Stomach (tissue), 9 donors: Measurements from ENCODE around the gene ARHGEF25. TPM values are rescaled to one million over a fixed set of nuclear protein-coding genes. Genes with fewer than 3 reads are reported as not detected.
A peak's percentile ranks its signal among the peaks of the same experiment; 100 is the strongest.

ENCODE experiments used
- DNase-seq, 2 donors: peaks; one replicate each; pipeline versions ENCODE4 v3.0.0 to v3.0.0-alpha.2; 2013 to 2019
- H3K27ac ChIP-seq, 5 donors: fragments of 200-600 bp in 4 of 5; sonication (generic) in 4 of 5; one replicate each; pipeline ENCODE4 v1.5.1; 2013 to 2019; ENCODE audit warnings: mild to moderate bottlenecking in 1 of 5, moderate library complexity in 1 of 5
- H3K27me3 ChIP-seq, 3 donors: fragments of 200-600 bp; sonication (generic); one replicate each; pipeline ENCODE4 v1.5.1; 2017 to 2019; ENCODE audit warnings: mixed run types in 1 of 3
- H3K36me3 ChIP-seq, 4 donors: fragments of 200-600 bp; sonication (generic); 1 replicate in 3 of 4; 2 replicates in 1 of 4; pipeline ENCODE4 v1.5.1; 2016 to 2019
- H3K4me1 ChIP-seq, 4 donors: fragments of 200-600 bp; sonication (generic); one replicate each; pipeline ENCODE4 v1.5.1; 2016 to 2019
- H3K4me3 ChIP-seq, 4 donors: fragments of 200-600 bp; sonication (generic) in 3 of 4; one replicate each; pipeline ENCODE4 v1.5.1; 2016 to 2019; ENCODE audit warnings: mild to moderate bottlenecking in 1 of 4
- H3K9me3 ChIP-seq, 4 donors: fragments of 200-600 bp; sonication (generic); one replicate each; pipeline ENCODE4 v1.5.1; 2016 to 2019
- CTCF ChIP-seq, 7 experiments: fragments of 450-650 bp in 4 of 7; fragments of 200-600 bp in 3 of 7; sonication (generic) in 3 of 7; IDR thresholded peaks; one replicate each; pipeline ENCODE4 v1.5.1; 2016 to 2019; ENCODE audit warnings: antibody characterized with exemption in 7 of 7, control low read depth in 2 of 7, mild to moderate bottlenecking in 1 of 7
- EP300 ChIP-seq: sonication (generic); formaldehyde crosslinking; IDR thresholded peaks from one replicate; pipeline ENCODE4 v1.6.1; 2017; ENCODE audit warnings: antibody characterized with exemption
- POLR2A ChIP-seq, 4 donors: fragments of 450-650 bp; IDR thresholded peaks; one replicate each; pipeline ENCODE4 v1.6.1; 2016; ENCODE audit warnings: antibody characterized with exemption in 4 of 4, control low read depth in 2 of 4, mild to moderate bottlenecking in 1 of 4, moderate library complexity in 1 of 4
- POLR2AphosphoS5 ChIP-seq, 3 donors: sonication (generic); formaldehyde crosslinking; IDR thresholded peaks; one replicate each; pipeline ENCODE4 v1.6.1; 2016; ENCODE audit warnings: antibody characterized with exemption in 3 of 3
- WGBS, 5 donors: extraction: QIAGEN DNeasy Blood & Tissue Kit in 3 of 5; methylation state at CpG; one replicate each; pipeline versions ENCODE4 v1.1.5 to v1.1.7; 2013 to 2018; 5-methylcytosine and 5-hydroxymethylcytosine counted together
- intact Hi-C: fragments of 100-400 bp; cut with DNase I; formaldehyde crosslinking; loops from one replicate; pipeline ENCODE4 v1.15.1; 2023; ENCODE audit warnings: low total_unique reads
- polyA plus RNA-seq, 3 donors: library from polyadenylated mRNA; stranded (reverse); fragments of 200-250 nt; gene quantifications; one replicate each; pipeline ENCODE4 v1.2.3, GENCODE V29; 2013
- total RNA-seq, 5 donors: library from RNA; depleted of rRNA; stranded (reverse); fragments of >200 nt; gene quantifications; one replicate each; pipeline versions ENCODE4 v1.1.0 to v1.2.3, GENCODE V29; 2014 to 2016
- donor health status: healthy with polysubstance abuse.
- donor health status: Bipolar disorder and iron deficiency.
- donor health status: healthy.

ARHGEF25 gene
- total and polyA plus RNA-seq, 8 donors, result 18.7 to 220 (median 30.4) TPM

- TF ChIP-seq EP300, result no peak
- TF ChIP-seq CTCF (IDR thresholded peaks at IDR 0.05), result no peak
- TF ChIP-seq POLR2AphosphoS5 (IDR thresholded peaks at IDR 0.05), result no peak
- no peak for TF ChIP-seq POLR2A (IDR thresholded peaks at IDR 0.05)
- Histone ChIP-seq H3K9me3 (no peaks in the 10 kb centered on the region), H3K4me3 (peak overlapping the region in 3 of 4 donors; percentile 54 to 71 (median 65)), H3K36me3 (peaks cover 0 to 44% (median 29%) of the 10 kb centered on the region in 4 donors), H3K4me1 (peaks cover 34 to 81% (median 54%) of the 10 kb centered on the region in 4 donors), H3K27me3 (peaks cover 0 to 60% (median 28%) of the 10 kb centered on the region in 3 donors), H3K27ac (peak overlapping the region in 4 of 5 donors; percentile 81 to 91 (median 84))
- DNase-seq, result peak in 1 of 2 donors; percentile 67
- intact Hi-C loops, result no loop called here
- WGBS, 5 donors, result 60 to 75% (median 67%) methylated on average over 19 of the region's 19 CpGs
Measured at GRCh38 chr12:57609101-57609780, 2.0 kb upstream of the ARHGEF25 start.

GRCh38 chr12:57609781-57610553 lies 1.3 kb upstream of the ARHGEF25 start:
- peak overlapping the region; percentile 54 to 71 (median 64) for H3K4me3 ChIP-seq

GRCh38 chr12:57610554-57611107 lies 604 bp upstream of the ARHGEF25 start:
- peak in 1 of 2 donors; percentile 77 for DNase-seq
- Histone ChIP-seq H3K4me1 (peaks cover 22 to 71% (median 45%) of the 10 kb centered on the region in 4 donors), H3K9me3 (no peaks in the 10 kb centered on the region), H3K27me3 (peaks cover 0 to 59% (median 28%) of the 10 kb centered on the region in 3 donors), H3K4me3 (peak overlapping the region; percentile 54 to 71 (median 64)), H3K36me3 (peaks cover 0 to 57% (median 39%) of the 10 kb centered on the region in 4 donors), H3K27ac (peak overlapping the region; percentile 48 to 91 (median 82))
- intact Hi-C loops, result no loop called here
- TF ChIP-seq CTCF (IDR thresholded peaks at IDR 0.05) (no peak), EP300 (no peak), POLR2AphosphoS5 (IDR thresholded peaks at IDR 0.05) (no peak), POLR2A (IDR thresholded peaks at IDR 0.05) (no peak)
- 3 to 6% (median 4%) methylated on average over 29 of the region's 29 CpGs for WGBS, 5 donors

More at GRCh38 chr12:57609781-57610553, 1.3 kb upstream of the ARHGEF25 start:
- intact Hi-C loops, result no loop called here
- peak in 1 of 2 donors; percentile 75 for DNase-seq
- H3K4me1 ChIP-seq, result peaks cover 28 to 78% (median 50%) of the 10 kb centered on the region in 4 donors
- 19 to 34% (median 26%) methylated on average over 21 to 34 of the region's 34 CpGs for WGBS, 5 donors
- TF ChIP-seq EP300 (no peak), POLR2AphosphoS5 (IDR thresholded peaks at IDR 0.05) (no peak), CTCF (IDR thresholded peaks at IDR 0.05) (no peak), POLR2A (IDR thresholded peaks at IDR 0.05) (no peak)
- H3K27me3 ChIP-seq, result peaks cover 0 to 53% (median 28%) of the 10 kb centered on the region in 3 donors
- H3K36me3 ChIP-seq, result peaks cover 0 to 51% (median 32%) of the 10 kb centered on the region in 4 donors
- H3K9me3 ChIP-seq, result no peaks in the 10 kb centered on the region
- H3K27ac ChIP-seq, result peak overlapping the region; percentile 40 to 91 (median 82)
